A204.1 (cell line): Measurements from ENCODE around the gene MBD2.
"Not testable (repeated sequence)": the region's sequence is repeated elsewhere in the genome, so short reads cannot be mapped to it uniquely, and the experiment has no call there.

Source experiments
- FAIRE-seq: peaks from 2 replicates; lab custom pipeline; 2012; peaks lifted over from hg19 to GRCh38; lab: Jason Lieb, UNC

MBD2 gene

DNA sequence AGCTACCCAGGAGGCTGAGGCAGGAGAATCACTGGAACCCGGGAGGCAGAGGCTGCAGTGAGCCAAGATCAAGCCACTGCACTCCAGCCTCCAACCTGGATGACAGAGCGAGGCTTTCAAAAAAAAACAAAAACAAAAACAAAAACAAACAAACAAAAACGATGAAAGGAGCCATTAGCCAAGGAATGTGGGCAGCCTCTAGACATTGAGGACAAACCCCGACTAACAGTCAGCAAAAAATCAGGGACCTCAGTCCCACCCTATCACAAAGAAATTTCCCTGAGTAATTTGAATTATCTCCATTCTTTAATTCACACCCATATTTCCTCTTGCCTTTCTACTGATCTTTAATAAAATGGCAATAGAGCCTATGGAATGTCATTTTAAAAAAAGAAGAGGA, 75.8 kb downstream of the MBD2 start:
- FAIRE-seq = no peak

DNA sequence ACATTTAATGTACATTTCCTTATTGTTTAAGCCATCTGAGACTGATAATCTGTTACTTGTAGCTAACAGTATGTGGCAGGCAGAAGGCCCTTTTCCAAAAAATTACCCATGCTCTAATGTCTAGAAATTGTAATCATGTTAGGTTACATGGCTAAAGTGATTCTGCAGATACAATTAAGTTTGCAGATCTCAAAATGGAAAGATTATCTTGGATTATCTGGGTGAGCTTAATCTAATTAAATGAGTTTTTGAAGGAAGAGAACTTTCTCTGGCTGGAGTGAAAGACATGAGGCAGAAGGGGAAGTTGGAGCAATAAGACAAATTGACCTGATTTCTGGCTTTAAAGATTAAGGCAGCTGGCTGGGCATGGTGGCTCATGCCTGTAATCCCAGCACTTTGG, 76.3 kb downstream of the MBD2 start:
- no peak for FAIRE-seq

DNA sequence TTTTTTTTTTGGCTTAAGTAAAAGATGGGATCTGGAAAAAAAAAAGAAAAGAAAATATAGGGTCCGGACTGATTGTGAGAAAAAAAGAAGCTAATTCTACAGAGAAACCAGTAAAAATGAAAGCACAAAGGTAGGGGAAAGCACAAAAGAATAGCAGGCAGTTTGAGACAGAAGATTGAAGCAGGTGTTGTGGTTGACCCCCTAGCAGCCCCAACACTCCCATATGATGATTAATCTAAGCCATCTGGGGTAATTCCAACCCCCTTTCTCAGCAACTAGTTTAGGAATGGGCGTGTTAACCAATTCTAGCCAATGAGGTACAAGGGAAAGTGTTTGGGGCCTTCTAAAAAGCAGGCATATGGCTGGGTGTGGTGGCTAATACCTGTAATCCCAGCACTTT, 77.0 kb downstream of the MBD2 start:
- no peak for FAIRE-seq

DNA sequence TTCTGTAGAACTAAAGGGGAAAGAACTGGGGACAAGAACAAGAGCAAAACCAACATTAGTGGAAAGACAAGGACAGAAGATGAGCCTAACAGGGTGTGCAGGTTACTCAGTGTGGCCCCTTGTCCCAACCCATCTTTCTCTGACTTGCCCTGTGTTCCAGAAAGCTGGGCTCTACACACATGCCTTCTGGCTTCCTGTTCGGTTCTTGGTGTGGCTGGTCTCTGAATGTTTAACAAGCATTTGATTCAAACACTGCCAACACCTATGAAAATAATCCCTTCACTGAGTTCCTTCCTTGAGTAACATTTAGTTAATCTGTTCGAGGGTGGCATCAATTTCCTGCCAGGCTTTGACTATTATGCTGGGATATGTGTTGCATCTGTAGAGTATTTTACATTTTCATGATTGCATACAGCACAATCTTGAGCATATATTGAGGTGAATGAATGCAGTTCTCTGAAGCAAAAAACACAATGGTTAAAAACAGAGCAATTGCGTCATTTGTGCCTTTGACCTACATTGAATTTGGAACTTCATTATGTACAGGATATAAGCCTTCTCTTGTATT, 83.3 kb downstream of the MBD2 start:
- no peak for FAIRE-seq

DNA sequence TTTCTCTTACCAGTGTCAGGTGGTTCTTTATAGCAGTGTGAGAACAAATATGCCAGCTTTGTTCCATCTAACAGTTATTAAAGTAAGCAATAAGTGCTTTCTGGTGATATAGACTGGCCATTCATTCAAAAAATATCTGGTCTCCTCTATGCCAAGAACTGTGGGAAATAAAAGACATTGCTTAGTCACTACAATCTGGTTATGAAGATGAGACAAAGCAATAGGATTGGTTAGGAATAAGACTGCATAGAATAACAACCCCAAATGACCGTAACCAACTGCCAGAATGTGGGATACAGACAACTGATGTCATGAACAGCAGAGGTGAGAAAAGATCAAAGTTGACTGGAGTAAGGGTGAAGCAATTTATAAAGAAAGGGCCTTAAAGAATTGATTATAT, 83.8 kb downstream of the MBD2 start:
- no peak for FAIRE-seq

DNA sequence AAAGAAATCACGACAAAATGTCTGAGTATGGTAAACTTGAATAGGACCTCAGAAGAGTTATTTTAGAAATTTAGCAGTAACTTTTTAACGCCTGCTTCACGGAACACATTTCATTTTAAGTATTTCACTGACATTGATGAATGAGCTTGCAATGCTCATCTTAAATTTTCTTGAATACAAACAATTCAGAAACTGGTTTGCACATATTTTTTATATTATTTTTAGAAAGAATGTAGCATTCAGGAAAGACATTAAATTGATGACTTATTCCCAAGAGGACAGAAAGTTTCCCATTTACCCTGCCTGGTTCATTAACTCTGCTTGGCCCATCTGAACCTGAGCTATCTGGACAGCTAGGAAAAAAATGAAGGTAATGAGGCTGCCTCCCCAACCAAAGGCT, 89.3 kb downstream of the MBD2 start:
- no peak for FAIRE-seq

DNA sequence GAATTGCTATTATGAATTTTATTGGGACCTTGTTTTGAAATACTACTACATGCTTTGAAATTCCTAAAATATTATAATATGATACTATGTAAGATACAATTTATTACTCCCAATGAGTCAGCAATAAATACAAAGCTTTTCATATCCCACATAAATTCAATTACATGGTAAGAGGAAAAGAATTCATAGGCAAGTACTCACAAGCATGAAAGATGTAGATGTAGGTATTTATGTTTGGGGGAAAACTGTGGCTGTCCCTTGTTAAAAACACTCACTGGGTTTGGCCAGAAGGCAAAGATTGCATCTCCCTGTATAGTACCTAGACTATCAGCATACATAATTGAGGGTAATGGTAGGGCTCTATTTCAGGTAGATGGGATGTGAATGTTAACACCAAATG, 90.4 kb downstream of the MBD2 start:
- FAIRE-seq = peak; percentile 19

DNA sequence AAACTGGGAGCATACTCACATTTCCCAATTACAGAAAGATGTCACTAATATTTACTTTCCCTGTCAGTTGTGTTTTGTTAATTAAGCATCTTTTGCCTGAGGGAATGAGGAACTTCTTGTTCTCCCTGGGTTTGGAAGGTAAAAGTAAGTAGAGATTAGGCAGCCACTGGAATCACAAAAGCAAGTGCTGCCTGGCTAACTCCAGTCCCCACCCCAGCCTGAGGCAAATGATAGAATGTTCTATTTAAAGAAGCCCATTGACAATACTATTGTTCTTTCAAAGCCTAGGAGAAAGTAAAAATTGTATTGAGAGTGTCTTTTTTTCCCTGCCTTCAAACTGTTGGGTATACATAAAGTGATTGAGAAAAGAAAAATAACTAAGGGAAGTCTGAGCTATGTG, 93.8 kb downstream of the MBD2 start:
- no peak for FAIRE-seq

DNA sequence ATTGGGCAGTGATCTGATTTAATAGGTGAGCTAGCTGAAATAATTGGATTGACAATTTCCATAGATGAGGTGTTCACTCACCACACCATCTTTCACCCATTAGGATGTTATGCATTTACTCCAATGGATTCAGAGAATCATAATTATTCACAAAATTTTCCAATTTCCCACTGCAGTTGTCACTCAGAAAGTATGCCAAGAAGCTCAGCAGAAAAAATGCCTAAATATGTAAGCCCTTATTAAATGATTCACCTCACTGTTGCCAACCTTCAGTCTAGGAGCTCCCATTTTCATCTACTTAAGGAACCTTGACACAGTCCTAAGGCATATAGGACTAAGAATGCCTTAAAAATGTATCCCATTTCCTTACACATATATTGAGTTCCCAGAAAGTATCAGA, 94.3 kb downstream of the MBD2 start:
- no peak for FAIRE-seq

DNA sequence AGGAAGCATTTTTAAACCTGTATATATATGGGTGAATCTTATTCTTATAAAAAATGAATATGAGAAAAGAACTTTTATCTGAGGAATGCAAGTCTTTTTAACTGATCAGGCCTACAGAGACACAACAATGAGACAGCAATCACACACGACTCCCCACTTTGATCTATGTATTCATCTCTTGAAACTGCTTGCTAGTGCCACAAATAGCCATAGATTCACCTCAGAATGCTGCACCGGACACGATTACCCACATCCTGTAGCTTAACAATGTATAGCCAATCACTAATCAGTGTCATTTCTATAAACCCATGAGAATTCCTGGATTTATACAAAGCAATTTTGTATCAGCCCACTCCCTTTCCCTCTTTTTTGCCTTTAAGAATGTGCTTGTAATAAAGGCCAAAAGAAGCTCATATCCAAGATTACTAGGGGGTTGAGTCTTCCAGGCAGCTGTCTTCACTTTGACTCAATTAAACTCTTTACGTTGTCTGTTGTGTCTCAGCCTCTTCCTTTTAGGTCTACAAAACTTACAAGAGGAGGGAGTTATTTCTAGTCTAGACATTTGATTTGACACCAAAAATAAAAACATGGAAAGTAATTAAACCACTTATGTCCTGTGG, 94.9 kb downstream of the MBD2 start:
- no peak for FAIRE-seq

DNA sequence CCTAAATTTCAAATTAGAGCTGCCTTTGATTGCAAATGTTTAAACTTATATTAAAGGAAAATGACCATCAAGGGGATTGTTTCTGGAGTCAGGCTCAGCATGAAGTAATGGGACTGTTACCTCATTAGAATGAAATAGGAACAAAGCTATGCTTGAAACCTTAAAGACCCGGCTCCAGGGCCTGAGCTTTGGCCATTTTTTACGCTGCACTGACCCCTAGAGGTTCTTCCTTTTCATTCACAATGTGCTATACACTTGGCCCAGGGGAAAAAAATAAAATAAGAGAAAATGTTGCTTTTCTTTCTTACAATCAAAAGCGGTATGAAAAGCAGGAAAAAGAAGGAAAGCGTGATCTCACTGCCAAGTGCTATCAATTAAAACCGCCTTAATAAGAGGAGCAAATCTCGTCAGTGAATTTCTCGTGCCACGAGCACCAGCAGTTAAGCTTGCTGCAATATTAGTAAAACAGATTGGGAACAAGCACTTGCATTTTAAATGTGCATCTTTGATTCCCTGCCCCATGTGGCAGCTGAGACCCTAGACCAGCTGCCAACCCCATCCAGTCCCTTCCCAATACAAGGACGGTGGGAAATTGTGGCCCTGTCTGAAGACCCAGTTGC, 96.6 kb downstream of the MBD2 start:
- FAIRE-seq = peak; percentile 91

DNA sequence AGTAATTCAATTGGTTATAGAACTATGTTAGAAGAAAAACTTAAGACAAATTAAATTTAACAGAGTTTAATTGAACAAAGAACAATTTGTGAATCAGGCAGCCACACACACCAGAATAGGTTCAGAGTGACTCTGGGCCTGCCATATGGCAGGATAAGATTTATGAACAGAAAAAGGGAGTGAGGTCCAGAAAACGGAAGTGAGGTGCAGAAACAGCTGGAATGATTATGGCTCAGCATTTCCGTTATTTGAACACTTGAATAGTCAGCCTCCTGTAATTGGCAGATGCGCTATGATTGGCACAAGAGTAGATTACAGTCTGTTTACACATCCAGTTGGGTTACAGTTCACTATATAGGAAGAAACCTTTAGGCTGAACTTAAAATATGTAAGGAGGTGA, 99.0 kb downstream of the MBD2 start:
- no peak for FAIRE-seq

DNA sequence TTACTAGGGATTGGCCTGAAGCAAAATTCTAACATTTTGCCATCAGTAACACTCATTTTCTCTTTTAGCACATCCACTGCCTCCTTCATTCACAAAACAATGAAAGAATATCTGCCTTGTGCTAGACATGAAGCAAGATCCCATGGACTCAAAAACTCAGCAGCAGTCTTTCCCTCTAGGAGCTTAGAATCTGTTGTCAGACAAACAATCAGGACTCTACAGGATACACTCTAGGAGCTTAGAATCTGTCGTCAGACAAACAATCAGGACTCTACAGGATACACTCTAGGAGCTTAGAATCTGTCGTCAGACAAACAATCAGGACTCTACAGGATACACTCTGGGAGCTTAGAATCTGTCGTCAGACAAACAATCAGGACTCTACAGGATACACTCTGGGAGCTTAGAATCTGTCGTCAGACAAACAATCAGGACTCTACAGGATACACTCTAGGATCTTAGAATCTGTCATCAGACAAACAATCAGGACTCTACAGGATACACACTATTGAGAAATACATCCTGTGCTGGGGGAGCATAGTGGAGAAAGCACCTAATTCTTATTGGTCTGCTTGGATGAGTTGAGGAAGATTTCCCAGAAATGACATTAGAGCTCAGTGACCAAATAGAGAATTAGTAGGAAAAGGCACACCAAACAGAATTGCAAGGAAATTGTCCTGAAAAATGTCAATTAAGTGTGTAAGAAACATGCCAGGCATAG, 100.6 kb downstream of the MBD2 start:
- not testable (repeated sequence) for FAIRE-seq

DNA sequence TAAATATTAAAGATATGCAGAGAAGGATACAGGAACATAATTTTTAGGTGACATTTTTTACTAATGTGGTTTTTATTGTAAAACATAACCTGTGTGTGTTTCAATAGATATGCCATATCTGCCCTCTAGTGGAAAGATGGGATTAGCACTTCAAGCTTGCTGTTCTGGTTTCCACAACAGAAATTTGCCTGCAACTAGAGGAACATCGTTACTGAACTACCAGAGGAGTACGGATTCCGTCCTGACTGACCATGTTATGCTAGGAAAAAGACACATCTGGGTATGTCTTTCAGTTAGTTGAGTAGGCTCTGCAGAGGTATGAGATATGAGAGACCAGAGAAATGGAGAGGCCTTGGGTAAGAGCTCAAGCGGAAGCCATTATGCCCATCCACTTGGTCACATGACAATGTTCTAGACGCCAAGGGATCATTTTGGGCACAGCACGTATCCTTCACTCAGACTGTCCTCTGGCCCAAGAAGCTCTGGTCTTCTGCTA, 104.9 kb downstream of the MBD2 start:
- FAIRE-seq = peak; percentile 89

DNA sequence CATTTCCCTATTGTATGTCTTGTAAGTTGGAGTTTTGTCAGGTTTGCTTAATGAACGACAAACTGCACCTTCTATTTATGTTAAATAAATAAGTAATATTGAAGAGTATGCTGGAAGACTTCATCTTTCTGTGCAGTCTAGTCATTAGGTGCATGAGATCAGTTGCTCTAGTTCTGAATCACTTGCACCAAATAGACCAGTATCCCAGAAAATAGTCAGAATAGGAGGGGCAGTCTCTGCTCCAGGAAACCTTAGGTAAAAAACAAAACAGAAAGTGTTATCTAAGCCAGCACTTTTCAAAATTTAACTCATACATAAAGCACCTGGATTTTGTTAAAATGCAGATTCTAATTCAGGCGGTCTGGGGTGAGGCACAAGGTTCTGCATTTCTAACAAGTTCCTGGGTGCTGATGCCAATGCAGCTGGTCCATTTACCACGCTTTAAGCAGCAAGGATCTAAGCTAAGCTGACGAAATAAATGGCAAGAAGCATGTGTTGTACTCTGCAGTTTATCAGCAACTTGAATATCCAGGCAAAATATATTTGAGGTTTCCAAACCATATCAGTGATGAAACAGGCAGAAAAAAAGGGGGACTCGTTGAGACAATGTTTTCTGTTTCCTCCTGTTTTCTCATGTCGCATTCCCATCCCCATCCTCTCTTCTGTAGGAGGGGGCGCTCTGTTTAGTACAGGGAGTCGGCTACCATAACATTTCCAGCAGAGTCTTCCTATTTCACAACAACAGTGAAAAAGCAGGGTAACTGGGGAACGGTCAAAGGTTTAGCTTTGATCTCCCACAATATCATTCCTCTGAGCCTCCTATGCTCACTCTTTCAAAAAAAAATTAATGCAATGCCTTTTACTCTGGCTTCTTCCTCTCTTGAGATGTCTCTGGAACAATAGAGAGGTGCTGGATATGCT, 106.4 kb downstream of the MBD2 start:
- FAIRE-seq = no peak

DNA sequence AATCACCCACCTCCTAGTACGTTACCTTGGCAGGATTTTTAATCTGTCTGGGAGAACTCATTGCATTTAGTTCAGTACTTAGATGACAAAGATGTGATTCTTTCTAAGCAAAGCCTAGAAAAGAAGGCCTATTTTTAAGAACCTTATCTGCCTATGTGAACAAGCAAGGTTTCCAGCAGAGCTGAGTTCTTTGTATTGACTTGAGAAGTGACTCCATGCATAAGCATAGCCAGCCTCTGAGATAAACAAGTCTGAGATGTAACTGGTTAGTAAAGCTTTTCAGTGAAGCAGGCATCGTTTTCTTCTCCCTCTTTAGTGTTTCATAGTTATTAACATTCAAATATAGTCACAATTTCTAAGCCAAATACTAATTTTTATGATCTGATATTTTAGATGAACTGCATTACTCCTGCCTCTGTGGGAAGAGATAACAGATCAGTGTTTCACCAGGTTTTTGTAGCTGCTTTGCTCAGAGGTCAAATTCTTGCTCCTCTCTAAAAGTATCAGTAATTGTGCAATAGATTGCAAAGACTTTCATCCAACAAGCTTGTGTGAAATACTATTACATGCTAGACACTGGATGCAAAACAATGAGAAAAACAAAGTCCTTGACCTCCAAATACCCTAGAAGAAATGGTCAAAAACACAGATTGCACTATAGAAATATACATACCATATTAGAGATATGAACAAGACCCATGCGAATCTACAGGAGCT, 107.8 kb downstream of the MBD2 start:
- FAIRE-seq = no peak

DNA sequence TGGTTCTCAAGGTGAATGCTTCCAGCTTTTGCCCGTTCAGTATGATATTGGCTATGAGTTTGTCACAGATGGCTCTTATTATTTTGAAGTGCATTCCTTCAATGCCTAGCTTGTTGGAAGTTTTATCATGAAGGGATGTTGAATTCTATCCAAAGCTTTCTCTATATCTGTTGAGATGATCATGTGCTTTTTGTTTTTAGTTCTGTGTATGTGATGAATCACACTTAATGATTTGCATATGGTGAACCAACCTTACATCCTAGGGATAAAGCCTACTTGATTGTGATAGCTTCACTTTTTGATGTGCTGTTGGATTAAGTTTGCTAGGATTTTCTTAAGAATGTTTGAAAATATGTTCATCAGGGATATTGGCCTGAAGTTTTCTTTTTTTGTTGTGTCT, 112.1 kb downstream of the MBD2 start:
- no peak for FAIRE-seq

DNA sequence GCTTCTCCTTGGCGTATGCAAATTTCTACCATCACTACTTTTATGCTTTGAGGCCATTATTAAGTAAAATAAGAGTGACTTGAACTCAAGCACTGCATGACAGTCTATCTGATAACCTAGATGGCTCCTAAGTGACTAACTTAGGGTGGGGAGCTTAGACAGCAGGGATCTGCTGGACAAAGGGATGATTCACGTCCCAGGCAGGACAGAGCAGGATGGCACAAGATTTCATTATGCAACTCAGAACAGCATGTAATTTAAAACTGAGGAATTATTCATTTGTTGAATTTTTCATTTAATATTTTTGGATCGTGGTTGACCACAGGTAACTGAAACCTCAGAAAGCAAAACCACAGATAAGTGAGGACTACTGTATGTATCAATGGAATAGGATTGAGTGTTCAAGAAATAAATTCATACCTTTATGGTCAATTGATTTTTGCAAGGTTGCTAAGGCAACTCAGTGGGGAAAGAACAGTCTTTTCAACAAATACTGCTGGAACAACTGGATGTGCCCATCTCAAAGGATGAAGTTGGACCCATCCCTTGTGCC, 115.3 kb downstream of the MBD2 start:
- FAIRE-seq = no peak

DNA sequence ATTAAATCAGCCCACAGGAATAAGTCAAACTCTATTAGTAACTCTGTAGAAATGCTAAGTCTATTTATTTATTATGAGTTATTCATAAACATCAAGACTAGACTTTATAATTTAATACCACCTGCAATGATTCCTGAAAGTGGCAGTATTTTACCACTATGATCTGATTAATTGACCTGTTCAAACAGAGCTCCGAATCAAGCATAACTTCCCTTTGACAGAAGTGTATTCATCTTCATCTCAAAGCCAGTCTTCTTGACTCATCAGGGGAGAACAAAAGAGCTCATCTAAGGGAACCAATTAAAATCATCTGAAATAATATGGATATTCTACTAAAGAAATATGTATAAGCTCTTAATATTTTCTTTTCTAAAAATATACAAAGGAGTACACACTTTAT, 122.3 kb downstream of the MBD2 start:
- no peak for FAIRE-seq
